AG09319 (cell line): ENCODE results near the gene ANP32D.
"Not testable (repeated sequence)": the region's sequence is repeated elsewhere in the genome, so short reads cannot be mapped to it uniquely, and the experiment has no call there.

ENCODE experiments used
- DNase-seq: peaks from one replicate; pipeline ENCODE4 v3.0.0-alpha.2; 2010; ENCODE audit warnings: low read depth; ENCODE audit errors: extremely low read depth
- TF ChIP-seq, protein P1 (sequence below): IDR thresholded peaks from 2 replicates; pipeline ENCODE4 v1.5.1; 2011; ENCODE audit warnings: low read depth, mild to moderate bottlenecking, inconsistent platforms, low read length, moderate library complexity

ANP32D gene

DNA sequence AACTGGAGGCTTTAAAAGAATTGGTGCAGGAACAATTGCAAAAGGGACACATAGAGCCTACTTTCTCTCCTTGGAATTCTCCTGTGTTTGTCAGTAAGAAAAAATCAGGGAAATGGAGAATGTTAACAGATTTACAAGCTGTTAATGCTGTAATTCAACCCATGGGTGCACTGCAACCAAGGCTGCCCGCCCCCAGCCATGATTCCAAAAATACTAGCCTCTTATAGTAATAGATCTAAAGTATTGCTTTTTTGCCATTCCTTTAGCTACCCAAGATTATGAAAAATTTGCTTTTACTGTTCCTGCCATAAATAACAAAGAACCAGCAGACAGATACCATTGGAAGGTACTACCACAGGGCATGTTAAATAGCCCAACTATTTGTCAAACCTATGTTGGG, 37.8 kb downstream of the ANP32D start:
- TF ChIP-seq, protein P1, sequence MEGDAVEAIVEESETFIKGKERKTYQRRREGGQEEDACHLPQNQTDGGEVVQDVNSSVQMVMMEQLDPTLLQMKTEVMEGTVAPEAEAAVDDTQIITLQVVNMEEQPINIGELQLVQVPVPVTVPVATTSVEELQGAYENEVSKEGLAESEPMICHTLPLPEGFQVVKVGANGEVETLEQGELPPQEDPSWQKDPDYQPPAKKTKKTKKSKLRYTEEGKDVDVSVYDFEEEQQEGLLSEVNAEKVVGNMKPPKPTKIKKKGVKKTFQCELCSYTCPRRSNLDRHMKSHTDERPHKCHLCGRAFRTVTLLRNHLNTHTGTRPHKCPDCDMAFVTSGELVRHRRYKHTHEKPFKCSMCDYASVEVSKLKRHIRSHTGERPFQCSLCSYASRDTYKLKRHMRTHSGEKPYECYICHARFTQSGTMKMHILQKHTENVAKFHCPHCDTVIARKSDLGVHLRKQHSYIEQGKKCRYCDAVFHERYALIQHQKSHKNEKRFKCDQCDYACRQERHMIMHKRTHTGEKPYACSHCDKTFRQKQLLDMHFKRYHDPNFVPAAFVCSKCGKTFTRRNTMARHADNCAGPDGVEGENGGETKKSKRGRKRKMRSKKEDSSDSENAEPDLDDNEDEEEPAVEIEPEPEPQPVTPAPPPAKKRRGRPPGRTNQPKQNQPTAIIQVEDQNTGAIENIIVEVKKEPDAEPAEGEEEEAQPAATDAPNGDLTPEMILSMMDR = no peak
- no peak for DNase-seq

DNA sequence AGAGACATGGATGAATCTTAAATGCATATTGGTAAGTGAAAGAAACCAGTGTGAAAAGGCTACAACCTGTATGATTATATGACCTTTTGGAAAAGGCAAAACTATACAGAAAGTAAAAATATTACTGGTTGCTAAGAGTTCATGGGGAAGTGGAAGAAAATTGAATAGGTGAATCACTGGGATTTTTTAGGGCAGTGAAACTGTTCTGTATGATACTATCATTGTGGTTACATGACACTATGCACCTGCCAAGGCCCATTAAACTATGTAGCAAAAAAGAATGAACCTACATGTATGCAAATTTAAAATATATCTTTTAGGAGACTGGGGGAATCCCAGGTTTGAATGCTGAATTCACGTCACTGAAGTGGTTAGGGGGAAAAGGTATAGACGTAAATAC, 40.5 kb downstream of the ANP32D start:
- DNase-seq = no peak
- TF ChIP-seq, protein P1 = no peak

DNA sequence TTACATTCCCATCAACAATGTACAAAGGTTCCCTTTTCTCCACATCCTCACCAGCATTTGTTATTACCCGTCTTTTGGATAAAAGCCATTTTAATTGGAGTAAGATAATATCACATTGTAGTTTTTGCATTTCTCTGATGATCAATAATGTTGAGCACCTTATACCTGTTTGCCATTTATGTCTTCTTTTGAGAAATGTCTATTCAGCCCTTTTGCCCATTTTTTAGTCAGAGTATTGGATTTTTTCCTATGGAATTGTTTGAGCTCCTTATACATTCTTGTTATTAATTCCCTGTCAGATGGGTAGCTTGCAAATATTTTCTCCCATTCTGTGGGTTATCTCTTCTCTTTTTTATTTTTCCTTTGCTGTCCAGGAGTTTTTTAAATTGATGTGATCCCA, 42.4 kb downstream of the ANP32D start:
- TF ChIP-seq, protein P1 = no peak
- no peak for DNase-seq

DNA sequence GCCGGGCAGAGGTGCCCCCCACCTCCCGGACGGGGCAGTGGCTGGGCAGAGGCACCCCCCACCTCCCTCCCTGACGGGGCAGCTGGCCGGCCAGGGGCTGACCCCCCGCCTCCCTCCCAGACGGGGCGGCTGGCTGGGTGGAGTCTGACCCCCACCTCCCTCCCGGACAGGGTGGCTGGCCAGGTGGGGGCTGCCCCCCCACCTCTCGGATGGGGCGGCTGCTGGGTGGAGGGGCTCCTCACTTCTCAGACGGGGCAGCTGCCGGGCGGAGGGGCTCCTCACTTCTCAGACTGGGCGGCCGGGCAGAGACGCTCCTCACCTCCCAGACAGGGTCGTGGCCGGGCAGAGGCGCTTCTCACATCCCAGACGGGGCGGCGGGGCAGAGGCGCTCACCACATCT, 48.0 kb downstream of the ANP32D start:
- not testable (repeated sequence) for DNase-seq
